GM23338 (cell line): ENCODE results near the gene CETP. TPM values are rescaled to one million over a fixed set of nuclear protein-coding genes. Genes with fewer than 3 reads are reported as not detected.

ENCODE experiments used
- ATAC-seq: fragments of 200-7000 bp; cut with Tn5 transposase; 3 replicates; pipeline ENCODE4 v1.9.1; 2020
- DNase-seq: peaks from one replicate; pipeline ENCODE4 v3.0.0-alpha.2; 2015; ENCODE audit warnings: low spot score
- H2AFZ ChIP-seq: fragments of 200-600 bp; sonication (generic); 2 replicates; pipeline ENCODE4 v1.8.0; 2016; ENCODE audit warnings: antibody characterized with exemption, mild to moderate bottlenecking, moderate library complexity
- H3F3A ChIP-seq: fragments of 200-600 bp; sonication (generic); replicated peaks from 2 replicates; pipeline ENCODE4 v1.8.0; 2017; ENCODE audit warnings: antibody characterized with exemption, mixed run types, low read depth
- H3K27ac ChIP-seq: fragments of 200-600 bp; sonication (generic); 2 replicates; pipeline ENCODE4 v1.6.1; 2016; ENCODE audit warnings: low read depth
- H3K27me3 ChIP-seq: fragments of 200-600 bp; sonication (generic); 2 replicates; pipeline ENCODE4 v1.8.0; 2016; ENCODE audit warnings: mild to moderate bottlenecking, mixed run types, moderate library complexity; ENCODE audit not compliant: insufficient read depth
- H3K36me3 ChIP-seq: fragments of 200-600 bp; sonication (generic); 2 replicates; pipeline ENCODE4 v1.8.0; 2016; ENCODE audit warnings: mild to moderate bottlenecking; ENCODE audit not compliant: insufficient read depth
- H3K4me1 ChIP-seq: fragments of 200-600 bp; sonication (generic); 2 replicates; pipeline ENCODE4 v1.8.0; 2016; ENCODE audit warnings: mild to moderate bottlenecking, moderate library complexity; ENCODE audit not compliant: insufficient read depth
- H3K4me2 ChIP-seq: fragments of 200-600 bp; sonication (generic); 2 replicates; pipeline ENCODE4 v1.7.1; 2017; ENCODE audit warnings: mixed run types
- H3K4me3 ChIP-seq: fragments of 200-600 bp; sonication (generic); 2 replicates; pipeline ENCODE4 v1.6.1; 2016; ENCODE audit warnings: mixed run types
- H3K79me2 ChIP-seq: fragments of 200-600 bp; sonication (generic); replicated peaks from 2 replicates; pipeline ENCODE4 v1.8.0; 2017; ENCODE audit warnings: mild to moderate bottlenecking; ENCODE audit not compliant: insufficient read depth
- H3K9me2 ChIP-seq: fragments of 200-600 bp; sonication (generic); 2 replicates; pipeline ENCODE4 v1.8.0; 2017; ENCODE audit not compliant: insufficient read depth
- H4K20me1 ChIP-seq: fragments of 200-600 bp; sonication (generic); replicated peaks from 2 replicates; pipeline ENCODE4 v1.8.0; 2017; ENCODE audit warnings: mild to moderate bottlenecking; ENCODE audit not compliant: insufficient read depth
- H3K27ac Mint-ChIP-seq: 2 replicates; pipeline ENCODE4 v1.8.0; 2020; ENCODE audit warnings: inconsistent platforms, mild to moderate bottlenecking, moderate library complexity, mixed read lengths
- H3K27me3 Mint-ChIP-seq: 3 replicates; pipeline ENCODE4 v1.8.0; 2022; ENCODE audit warnings: low read depth, mild to moderate bottlenecking, moderate library complexity, mixed read lengths, inconsistent platforms; ENCODE audit not compliant: insufficient read depth, poor library complexity
- H3K36me3 Mint-ChIP-seq: 3 replicates; pipeline ENCODE4 v1.8.0; 2021; ENCODE audit warnings: low read depth, mild to moderate bottlenecking, inconsistent platforms, moderate library complexity, mixed read lengths
- H3K4me1 Mint-ChIP-seq: 3 replicates; pipeline ENCODE4 v1.8.0; 2020; ENCODE audit warnings: mild to moderate bottlenecking, inconsistent platforms, mixed read lengths
- H3K4me3 Mint-ChIP-seq: 3 replicates; pipeline ENCODE4 v1.8.0; 2021; ENCODE audit warnings: moderate library complexity, mild to moderate bottlenecking, inconsistent platforms, mixed read lengths
- H3K9me3 Mint-ChIP-seq: 3 replicates; pipeline ENCODE4 v1.8.0; 2020; ENCODE audit warnings: moderate library complexity, mild to moderate bottlenecking, inconsistent platforms, mixed read lengths
- CREB1 ChIP-seq: fragments of 250-450 bp; sonication (Bioruptor Pico); IDR thresholded peaks from 2 replicates; pipeline ENCODE4 v1.5.0; 2020; ENCODE audit warnings: low read depth, mild to moderate bottlenecking, moderate library complexity
- ETS1 ChIP-seq: IDR thresholded peaks from 2 replicates; pipeline ENCODE4 v1.6.1; 2016; ENCODE audit warnings: antibody characterized with exemption
- EZH2 ChIP-seq: fragments of 200-600 bp; sonication (generic); IDR thresholded peaks from one replicate; pipeline ENCODE4 v1.8.0; 2017; ENCODE audit warnings: antibody characterized with exemption, mild to moderate bottlenecking, low read depth; ENCODE audit not compliant: unreplicated experiment
- EZH2phosphoT487 ChIP-seq: fragments of 200-600 bp; sonication (generic); IDR thresholded peaks from one replicate; pipeline ENCODE4 v1.8.1; 2018; ENCODE audit warnings: antibody characterized with exemption; ENCODE audit not compliant: unreplicated experiment
- JUNB ChIP-seq: IDR thresholded peaks from one replicate; pipeline ENCODE4 v1.6.1; 2016; ENCODE audit warnings: antibody characterized with exemption; ENCODE audit not compliant: unreplicated experiment
- NANOG ChIP-seq: IDR thresholded peaks from 2 replicates; pipeline ENCODE4 v1.6.1; 2016; ENCODE audit warnings: antibody characterized with exemption, borderline replicate concordance
- POLR2AphosphoS5 ChIP-seq: IDR thresholded peaks from 2 replicates; pipeline ENCODE4 v1.6.1; 2016; ENCODE audit warnings: antibody characterized with exemption, low read depth
- STAT1 ChIP-seq: IDR thresholded peaks from one replicate; pipeline ENCODE4 v1.6.1; 2016; ENCODE audit warnings: antibody characterized with exemption; ENCODE audit not compliant: unreplicated experiment
- ZNF114 ChIP-seq: fragments of 250-450 bp; sonication (Bioruptor Pico); IDR thresholded peaks from 2 replicates; pipeline ENCODE4 v1.5.0; 2020; ENCODE audit warnings: mild to moderate bottlenecking, moderate library complexity
- ZNF331 ChIP-seq: fragments of 250-450 bp; sonication (Bioruptor Pico); IDR thresholded peaks from 2 replicates; pipeline ENCODE4 v1.5.0; 2020; ENCODE audit warnings: low read depth, mild to moderate bottlenecking, moderate library complexity
- polyA plus RNA-seq: library from polyadenylated mRNA; unstranded; fragments of >200 nt; fragmentation: Nextera tagmentation; extraction: Ambion mirVana; gene quantifications from 2 replicates; pipeline ENCODE4 v1.2.1, GENCODE V29; 2016
- total RNA-seq: library from RNA; depleted of rRNA; stranded (reverse); fragments of >200 nt; shearing (Covaris generic); gene quantifications from 2 replicates; pipeline ENCODE4 v1.2.3, GENCODE V29; 2014
- TF ChIP-seq, protein P1 (sequence below), 2 experiments: fragments of 200-600 bp in 1 of 2; sonication (generic) in 1 of 2; conservative IDR thresholded peaks; 2 replicates each; pipeline versions ENCODE4 v1.5.1 to v1.6.1; 2016 to 2017; ENCODE audit warnings: antibody characterized with exemption in 2 of 2, low read depth in 2 of 2, mild to moderate bottlenecking in 2 of 2, moderate library complexity in 1 of 2
- TF ChIP-seq, protein P2 (sequence below): fragments of 250-450 bp; sonication (Bioruptor Pico); IDR thresholded peaks from 2 replicates; pipeline ENCODE4 v1.5.0; 2020; ENCODE audit warnings: mild to moderate bottlenecking, moderate library complexity
- TF ChIP-seq, protein P3 (sequence below): IDR thresholded peaks from one replicate; pipeline ENCODE4 v1.6.1; 2018; ENCODE audit warnings: antibody characterized with exemption; ENCODE audit not compliant: unreplicated experiment

The CETP gene
- total and polyA plus RNA-seq, 2 experiments from 2014 or later = not detected

DNA sequence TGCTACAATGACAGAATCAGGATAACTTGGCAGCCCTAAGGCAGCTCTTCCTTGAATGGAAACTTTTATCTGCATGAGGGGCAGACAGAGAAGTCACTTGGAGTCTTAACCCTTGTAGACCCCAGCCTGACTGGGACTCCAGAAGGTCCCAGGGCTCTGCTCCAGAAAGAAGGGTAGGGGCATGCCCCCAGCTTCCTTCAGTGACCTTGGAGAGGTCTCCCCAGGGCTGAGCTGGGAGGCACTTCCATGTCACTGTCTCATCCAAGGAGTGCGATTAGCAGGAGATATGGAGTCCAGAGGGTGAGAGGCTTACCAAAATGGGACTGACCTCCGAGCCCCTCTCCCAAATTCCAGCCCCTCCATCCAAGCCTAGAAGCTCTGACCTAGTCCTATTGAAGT lies 24.2 kb downstream of the CETP start (continued):
- TF ChIP-seq JUNB (no peak), NANOG (no peak), ZNF331 (no peak)
- TF ChIP-seq, protein P1, sequence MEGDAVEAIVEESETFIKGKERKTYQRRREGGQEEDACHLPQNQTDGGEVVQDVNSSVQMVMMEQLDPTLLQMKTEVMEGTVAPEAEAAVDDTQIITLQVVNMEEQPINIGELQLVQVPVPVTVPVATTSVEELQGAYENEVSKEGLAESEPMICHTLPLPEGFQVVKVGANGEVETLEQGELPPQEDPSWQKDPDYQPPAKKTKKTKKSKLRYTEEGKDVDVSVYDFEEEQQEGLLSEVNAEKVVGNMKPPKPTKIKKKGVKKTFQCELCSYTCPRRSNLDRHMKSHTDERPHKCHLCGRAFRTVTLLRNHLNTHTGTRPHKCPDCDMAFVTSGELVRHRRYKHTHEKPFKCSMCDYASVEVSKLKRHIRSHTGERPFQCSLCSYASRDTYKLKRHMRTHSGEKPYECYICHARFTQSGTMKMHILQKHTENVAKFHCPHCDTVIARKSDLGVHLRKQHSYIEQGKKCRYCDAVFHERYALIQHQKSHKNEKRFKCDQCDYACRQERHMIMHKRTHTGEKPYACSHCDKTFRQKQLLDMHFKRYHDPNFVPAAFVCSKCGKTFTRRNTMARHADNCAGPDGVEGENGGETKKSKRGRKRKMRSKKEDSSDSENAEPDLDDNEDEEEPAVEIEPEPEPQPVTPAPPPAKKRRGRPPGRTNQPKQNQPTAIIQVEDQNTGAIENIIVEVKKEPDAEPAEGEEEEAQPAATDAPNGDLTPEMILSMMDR (conservative IDR thresholded peaks at IDR 0.05; ENCODE audit: low read depth in 2 of 2) = no peak

- H3K27me3 Mint-ChIP-seq = peaks cover 30% of the 10 kb centered on the region
- no peak for ATAC-seq
- TF ChIP-seq POLR2AphosphoS5 (no peak), NANOG (no peak), CREB1 (CRISPR knock-in tag) (no peak), JUNB (no peak), STAT1 (no peak), EZH2phosphoT487 (no peak), ETS1 (no peak), ZNF114 (CRISPR knock-in tag) (no peak), ZNF331 (no peak), EZH2 (no peak)
- TF ChIP-seq, protein P2, sequence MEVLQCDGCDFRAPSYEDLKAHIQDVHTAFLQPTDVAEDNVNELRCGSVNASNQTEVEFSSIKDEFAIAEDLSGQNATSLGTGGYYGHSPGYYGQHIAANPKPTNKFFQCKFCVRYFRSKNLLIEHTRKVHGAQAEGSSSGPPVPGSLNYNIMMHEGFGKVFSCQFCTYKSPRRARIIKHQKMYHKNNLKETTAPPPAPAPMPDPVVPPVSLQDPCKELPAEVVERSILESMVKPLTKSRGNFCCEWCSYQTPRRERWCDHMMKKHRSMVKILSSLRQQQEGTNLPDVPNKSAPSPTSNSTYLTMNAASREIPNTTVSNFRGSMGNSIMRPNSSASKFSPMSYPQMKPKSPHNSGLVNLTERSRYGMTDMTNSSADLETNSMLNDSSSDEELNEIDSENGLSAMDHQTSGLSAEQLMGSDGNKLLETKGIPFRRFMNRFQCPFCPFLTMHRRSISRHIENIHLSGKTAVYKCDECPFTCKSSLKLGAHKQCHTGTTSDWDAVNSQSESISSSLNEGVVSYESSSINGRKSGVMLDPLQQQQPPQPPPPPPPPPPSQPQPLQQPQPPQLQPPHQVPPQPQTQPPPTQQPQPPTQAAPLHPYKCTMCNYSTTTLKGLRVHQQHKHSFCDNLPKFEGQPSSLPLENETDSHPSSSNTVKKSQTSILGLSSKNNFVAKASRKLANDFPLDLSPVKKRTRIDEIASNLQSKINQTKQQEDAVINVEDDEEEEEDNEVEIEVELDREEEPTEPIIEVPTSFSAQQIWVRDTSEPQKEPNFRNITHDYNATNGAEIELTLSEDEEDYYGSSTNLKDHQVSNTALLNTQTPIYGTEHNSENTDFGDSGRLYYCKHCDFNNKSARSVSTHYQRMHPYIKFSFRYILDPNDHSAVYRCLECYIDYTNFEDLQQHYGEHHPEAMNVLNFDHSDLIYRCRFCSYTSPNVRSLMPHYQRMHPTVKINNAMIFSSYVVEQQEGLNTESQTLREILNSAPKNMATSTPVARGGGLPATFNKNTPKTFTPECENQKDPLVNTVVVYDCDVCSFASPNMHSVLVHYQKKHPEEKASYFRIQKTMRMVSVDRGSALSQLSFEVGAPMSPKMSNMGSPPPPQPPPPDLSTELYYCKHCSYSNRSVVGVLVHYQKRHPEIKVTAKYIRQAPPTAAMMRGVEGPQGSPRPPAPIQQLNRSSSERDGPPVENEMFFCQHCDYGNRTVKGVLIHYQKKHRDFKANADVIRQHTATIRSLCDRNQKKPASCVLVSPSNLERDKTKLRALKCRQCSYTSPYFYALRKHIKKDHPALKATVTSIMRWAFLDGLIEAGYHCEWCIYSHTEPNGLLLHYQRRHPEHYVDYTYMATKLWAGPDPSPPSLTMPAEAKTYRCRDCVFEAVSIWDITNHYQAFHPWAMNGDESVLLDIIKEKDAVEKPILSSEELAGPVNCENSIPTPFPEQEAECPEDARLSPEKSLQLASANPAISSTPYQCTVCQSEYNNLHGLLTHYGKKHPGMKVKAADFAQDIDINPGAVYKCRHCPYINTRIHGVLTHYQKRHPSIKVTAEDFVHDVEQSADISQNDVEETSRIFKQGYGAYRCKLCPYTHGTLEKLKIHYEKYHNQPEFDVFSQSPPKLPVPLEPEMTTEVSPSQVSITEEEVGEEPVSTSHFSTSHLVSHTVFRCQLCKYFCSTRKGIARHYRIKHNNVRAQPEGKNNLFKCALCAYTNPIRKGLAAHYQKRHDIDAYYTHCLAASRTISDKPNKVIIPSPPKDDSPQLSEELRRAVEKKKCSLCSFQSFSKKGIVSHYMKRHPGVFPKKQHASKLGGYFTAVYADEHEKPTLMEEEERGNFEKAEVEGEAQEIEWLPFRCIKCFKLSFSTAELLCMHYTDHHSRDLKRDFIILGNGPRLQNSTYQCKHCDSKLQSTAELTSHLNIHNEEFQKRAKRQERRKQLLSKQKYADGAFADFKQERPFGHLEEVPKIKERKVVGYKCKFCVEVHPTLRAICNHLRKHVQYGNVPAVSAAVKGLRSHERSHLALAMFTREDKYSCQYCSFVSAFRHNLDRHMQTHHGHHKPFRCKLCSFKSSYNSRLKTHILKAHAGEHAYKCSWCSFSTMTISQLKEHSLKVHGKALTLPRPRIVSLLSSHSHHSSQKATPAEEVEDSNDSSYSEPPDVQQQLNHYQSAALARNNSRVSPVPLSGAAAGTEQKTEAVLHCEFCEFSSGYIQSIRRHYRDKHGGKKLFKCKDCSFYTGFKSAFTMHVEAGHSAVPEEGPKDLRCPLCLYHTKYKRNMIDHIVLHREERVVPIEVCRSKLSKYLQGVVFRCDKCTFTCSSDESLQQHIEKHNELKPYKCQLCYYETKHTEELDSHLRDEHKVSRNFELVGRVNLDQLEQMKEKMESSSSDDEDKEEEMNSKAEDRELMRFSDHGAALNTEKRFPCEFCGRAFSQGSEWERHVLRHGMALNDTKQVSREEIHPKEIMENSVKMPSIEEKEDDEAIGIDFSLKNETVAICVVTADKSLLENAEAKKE (CRISPR knock-in tag) = no peak
- TF ChIP-seq, protein P3, sequence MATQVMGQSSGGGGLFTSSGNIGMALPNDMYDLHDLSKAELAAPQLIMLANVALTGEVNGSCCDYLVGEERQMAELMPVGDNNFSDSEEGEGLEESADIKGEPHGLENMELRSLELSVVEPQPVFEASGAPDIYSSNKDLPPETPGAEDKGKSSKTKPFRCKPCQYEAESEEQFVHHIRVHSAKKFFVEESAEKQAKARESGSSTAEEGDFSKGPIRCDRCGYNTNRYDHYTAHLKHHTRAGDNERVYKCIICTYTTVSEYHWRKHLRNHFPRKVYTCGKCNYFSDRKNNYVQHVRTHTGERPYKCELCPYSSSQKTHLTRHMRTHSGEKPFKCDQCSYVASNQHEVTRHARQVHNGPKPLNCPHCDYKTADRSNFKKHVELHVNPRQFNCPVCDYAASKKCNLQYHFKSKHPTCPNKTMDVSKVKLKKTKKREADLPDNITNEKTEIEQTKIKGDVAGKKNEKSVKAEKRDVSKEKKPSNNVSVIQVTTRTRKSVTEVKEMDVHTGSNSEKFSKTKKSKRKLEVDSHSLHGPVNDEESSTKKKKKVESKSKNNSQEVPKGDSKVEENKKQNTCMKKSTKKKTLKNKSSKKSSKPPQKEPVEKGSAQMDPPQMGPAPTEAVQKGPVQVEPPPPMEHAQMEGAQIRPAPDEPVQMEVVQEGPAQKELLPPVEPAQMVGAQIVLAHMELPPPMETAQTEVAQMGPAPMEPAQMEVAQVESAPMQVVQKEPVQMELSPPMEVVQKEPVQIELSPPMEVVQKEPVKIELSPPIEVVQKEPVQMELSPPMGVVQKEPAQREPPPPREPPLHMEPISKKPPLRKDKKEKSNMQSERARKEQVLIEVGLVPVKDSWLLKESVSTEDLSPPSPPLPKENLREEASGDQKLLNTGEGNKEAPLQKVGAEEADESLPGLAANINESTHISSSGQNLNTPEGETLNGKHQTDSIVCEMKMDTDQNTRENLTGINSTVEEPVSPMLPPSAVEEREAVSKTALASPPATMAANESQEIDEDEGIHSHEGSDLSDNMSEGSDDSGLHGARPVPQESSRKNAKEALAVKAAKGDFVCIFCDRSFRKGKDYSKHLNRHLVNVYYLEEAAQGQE = no peak
Measured at GRCh38 chr16:56986361-56986760, 24.6 kb downstream of the CETP start.

More at GRCh38 chr16:56986361-56986760, 24.6 kb downstream of the CETP start:
- no peaks in the 10 kb centered on the region for H3K79me2 ChIP-seq
- H3K4me3 ChIP-seq = no peak overlapping the region
- DNase-seq = no peak
- no peaks in the 10 kb centered on the region for H3K9me2 ChIP-seq
- H3K9me3 Mint-ChIP-seq = no peaks in the 10 kb centered on the region; the same call in 2 of the 3 replicates
- no peaks in the 10 kb centered on the region; the same call in 2 of the 3 replicates for H3K36me3 Mint-ChIP-seq
- H3K27ac Mint-ChIP-seq = no peak overlapping the region
- no peaks in the 10 kb centered on the region for H3K36me3 ChIP-seq
- peaks cover 19% of the 10 kb centered on the region for H3K4me1 Mint-ChIP-seq
- H3K4me1 ChIP-seq = peaks cover 10% of the 10 kb centered on the region; the same call in 1 of the 2 replicates
- H3K27me3 ChIP-seq = peaks cover 37% of the 10 kb centered on the region
- H3K27ac ChIP-seq = no peak overlapping the region
- H3K4me2 ChIP-seq = no peak overlapping the region
- H4K20me1 ChIP-seq = no peaks in the 10 kb centered on the region
- no peaks in the 10 kb centered on the region for H3F3A ChIP-seq
- H3K4me3 Mint-ChIP-seq = no peak overlapping the region
- no peak overlapping the region for H2AFZ ChIP-seq
